Kasumi-1 (cell line): ENCODE data around the gene DCAF12.
A peak's percentile ranks its signal among the peaks of the same experiment; 100 is the strongest.

Experiments used
- DNase-seq, 2 experiments: peaks; one replicate each; lab custom pipeline; 2025; lab: John Stamatoyannopoulos, UW

The DCAF12 gene

GRCh38 chr9:34125681-34126206 is 754 bp downstream of the DCAF12 start:
- DNase-seq = no peak

GRCh38 chr9:34124926-34125325 is 1.6 kb downstream of the DCAF12 start:
- DNase-seq = peak; percentile 35 to 44

- DNase-seq = peak; percentile 89 to 95
Observed at GRCh38 chr9:34124099-34124498, 2.4 kb downstream of the DCAF12 start.

GRCh38 chr9:34123682-34124081 is 2.8 kb downstream of the DCAF12 start:
- peak; percentile 99 for DNase-seq

- no peak for DNase-seq
Observed at GRCh38 chr9:34121996-34122395, 4.5 kb downstream of the DCAF12 start.

- DNase-seq = no peak
Observed at GRCh38 chr9:34119713-34120112, 6.8 kb downstream of the DCAF12 start.

GRCh38 chr9:34114436-34114835 is 12.1 kb downstream of the DCAF12 start:
- DNase-seq = no peak

- DNase-seq = no peak
Observed at GRCh38 chr9:34106110-34106509, 20.4 kb downstream of the DCAF12 start.

GRCh38 chr9:34102796-34103195 is 23.7 kb downstream of the DCAF12 start:
- no peak for DNase-seq

GRCh38 chr9:34098307-34098706 is 28.2 kb downstream of the DCAF12 start:
- DNase-seq = no peak

- no peak for DNase-seq
Observed at GRCh38 chr9:34097865-34098264, 28.6 kb downstream of the DCAF12 start.

GRCh38 chr9:34096751-34097150 is 29.7 kb downstream of the DCAF12 start:
- no peak for DNase-seq

- DNase-seq = no peak
Observed at GRCh38 chr9:34093578-34093977, 32.9 kb downstream of the DCAF12 start.

- no peak for DNase-seq
Observed at GRCh38 chr9:34089311-34089710, 37.2 kb downstream of the DCAF12 start.

- no peak for DNase-seq
Observed at GRCh38 chr9:34087370-34087769, 39.1 kb downstream of the DCAF12 start.

GRCh38 chr9:34086864-34087263 is 39.6 kb downstream of the DCAF12 start:
- DNase-seq = no peak

- no peak for DNase-seq
Observed at GRCh38 chr9:34085581-34086500, 40.7 kb downstream of the DCAF12 start.

GRCh38 chr9:34084562-34084961 is 41.9 kb downstream of the DCAF12 start:
- no peak for DNase-seq

- DNase-seq = no peak
Observed at GRCh38 chr9:34079181-34079580, 47.3 kb downstream of the DCAF12 start.

- DNase-seq = no peak
Observed at GRCh38 chr9:34072868-34073590, 53.5 kb downstream of the DCAF12 start.

- DNase-seq = no peak
Observed at GRCh38 chr9:34072410-34072809, 54.1 kb downstream of the DCAF12 start.

GRCh38 chr9:34070606-34071324 is 55.7 kb downstream of the DCAF12 start:
- DNase-seq = no peak
